ENCODE results near the gene PLEKHM3.

Gene PLEKHM3

GRCh38 chr2:207772081-207772843 is 253.1 kb downstream of the PLEKHM3 start:
- DNase-seq (ENCODE audit: low read depth): no peak
- no peak overlapping the region for H3K4me3 ChIP-seq (ENCODE audit: low read depth, low read length)
- TF ChIP-seq MAX (IDR thresholded peaks at IDR 0.05; ENCODE audit: low read depth, low read length) (no peak), MYC (IDR thresholded peaks at IDR 0.05; ENCODE audit: low read depth, low read length) (no peak), CTCF (IDR thresholded peaks at IDR 0.05; ENCODE audit: low read depth, low read length) (no peak), POLR2A (IDR thresholded peaks at IDR 0.05; ENCODE audit: extremely low read depth, insufficient read length) (no peak)

- TF ChIP-seq POLR2A (IDR thresholded peaks at IDR 0.05; ENCODE audit: extremely low read depth, insufficient read length): no peak
- TF ChIP-seq CTCF (IDR thresholded peaks at IDR 0.05; ENCODE audit: low read depth, low read length): no peak
- TF ChIP-seq MYC (IDR thresholded peaks at IDR 0.05; ENCODE audit: low read depth, low read length): no peak
- TF ChIP-seq MAX (IDR thresholded peaks at IDR 0.05; ENCODE audit: low read depth, low read length): no peak
- H3K4me3 ChIP-seq (ENCODE audit: low read depth, low read length): no peak overlapping the region
- DNase-seq (ENCODE audit: low read depth): peak; percentile 26
Observed at GRCh38 chr2:207771421-207771820, 253.9 kb downstream of the PLEKHM3 start.
